Tibial nerve (tissue), 4 donors: ENCODE measurements around the gene NAPSA.

Experiments
- EP300 ChIP-seq, 2 donors: sonication (generic); formaldehyde crosslinking; IDR thresholded peaks; one replicate each; pipeline ENCODE4 v1.6.1; 2017; ENCODE audit warnings: antibody characterized with exemption in 2 of 2, mild to moderate bottlenecking in 1 of 2
- POLR2A ChIP-seq, 2 donors: fragments of 450-650 bp; IDR thresholded peaks; one replicate each; pipeline ENCODE4 v1.6.1; 2017; ENCODE audit warnings: antibody characterized with exemption in 2 of 2, mild to moderate bottlenecking in 2 of 2, moderate library complexity in 2 of 2
- TF ChIP-seq, protein P1 (sequence below), 5 experiments: fragments of 200-600 bp in 3 of 5; fragments of 450-650 bp in 2 of 5; sonication (generic) in 3 of 5; IDR thresholded peaks; one replicate each; pipeline ENCODE4 v1.5.1; 2016 to 2019; ENCODE audit warnings: antibody characterized with exemption in 5 of 5, mild to moderate bottlenecking in 3 of 5, moderate library complexity in 2 of 5

DNA sequence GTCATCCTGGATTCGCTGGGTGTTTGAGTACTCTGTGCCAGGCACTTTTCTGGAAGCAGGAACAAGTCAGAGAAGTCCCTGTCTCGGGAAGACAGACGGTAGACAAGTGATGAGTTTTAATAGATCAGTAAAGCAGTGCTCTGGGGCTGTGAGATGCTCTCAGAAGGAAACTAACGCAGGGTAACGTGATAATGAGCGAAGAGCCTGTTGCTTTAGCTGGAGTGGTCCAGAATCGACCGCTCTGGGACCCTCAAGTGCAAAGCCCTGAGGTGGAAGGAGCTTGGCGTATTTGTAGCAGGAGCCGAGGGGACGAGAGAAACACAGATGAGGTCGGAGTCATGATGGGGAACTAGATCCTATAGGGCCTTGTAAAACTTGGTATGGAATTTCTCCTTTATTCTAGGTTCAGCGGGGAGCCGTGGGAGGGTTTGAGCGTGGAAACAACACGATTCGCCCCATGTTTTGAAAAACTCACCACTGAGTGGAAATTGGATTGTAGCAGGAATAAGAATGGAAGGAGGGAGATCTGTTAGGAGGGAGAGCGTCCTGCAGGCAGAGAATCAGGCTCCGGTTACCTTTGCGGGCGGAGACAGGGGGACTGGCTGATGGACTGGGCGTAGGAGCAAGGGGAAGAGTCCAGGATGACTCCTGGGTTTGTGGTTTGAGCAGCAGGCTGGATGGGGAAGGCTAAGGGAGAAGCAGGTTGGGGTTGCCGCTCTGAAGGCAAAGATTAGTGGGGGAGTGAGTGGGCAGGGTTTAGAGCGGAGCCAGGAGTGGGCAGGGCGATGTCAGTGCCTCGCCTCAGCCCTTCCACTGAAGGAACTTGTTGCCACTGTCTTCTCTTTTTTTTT lies 19.5 kb upstream of the NAPSA start:
- TF ChIP-seq, protein P1, sequence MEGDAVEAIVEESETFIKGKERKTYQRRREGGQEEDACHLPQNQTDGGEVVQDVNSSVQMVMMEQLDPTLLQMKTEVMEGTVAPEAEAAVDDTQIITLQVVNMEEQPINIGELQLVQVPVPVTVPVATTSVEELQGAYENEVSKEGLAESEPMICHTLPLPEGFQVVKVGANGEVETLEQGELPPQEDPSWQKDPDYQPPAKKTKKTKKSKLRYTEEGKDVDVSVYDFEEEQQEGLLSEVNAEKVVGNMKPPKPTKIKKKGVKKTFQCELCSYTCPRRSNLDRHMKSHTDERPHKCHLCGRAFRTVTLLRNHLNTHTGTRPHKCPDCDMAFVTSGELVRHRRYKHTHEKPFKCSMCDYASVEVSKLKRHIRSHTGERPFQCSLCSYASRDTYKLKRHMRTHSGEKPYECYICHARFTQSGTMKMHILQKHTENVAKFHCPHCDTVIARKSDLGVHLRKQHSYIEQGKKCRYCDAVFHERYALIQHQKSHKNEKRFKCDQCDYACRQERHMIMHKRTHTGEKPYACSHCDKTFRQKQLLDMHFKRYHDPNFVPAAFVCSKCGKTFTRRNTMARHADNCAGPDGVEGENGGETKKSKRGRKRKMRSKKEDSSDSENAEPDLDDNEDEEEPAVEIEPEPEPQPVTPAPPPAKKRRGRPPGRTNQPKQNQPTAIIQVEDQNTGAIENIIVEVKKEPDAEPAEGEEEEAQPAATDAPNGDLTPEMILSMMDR (IDR thresholded peaks at IDR 0.05): no peak
- no peak for TF ChIP-seq EP300 (IDR thresholded peaks at IDR 0.05)
- no peak for TF ChIP-seq POLR2A (IDR thresholded peaks at IDR 0.05)
